Posterior cingulate gyrus (tissue), 11 donors: ENCODE data around the gene ABCC5.
"Not testable (repeated sequence)": the region's sequence is repeated elsewhere in the genome, so short reads cannot be mapped to it uniquely, and the experiment has no call there.

Experiments used
- DNase-seq, 10 donors: peaks; one replicate each; pipeline versions ENCODE4 v3.0.0 to v3.0.0-alpha.2; 2020 to 2021; ENCODE audit warnings: mixed read lengths in 3 of 10
- intact Hi-C: fragments of 100-400 bp; cut with DNase I; formaldehyde crosslinking; loops from one replicate; pipeline ENCODE4 v1.15.1; 2023

ABCC5 gene

DNA sequence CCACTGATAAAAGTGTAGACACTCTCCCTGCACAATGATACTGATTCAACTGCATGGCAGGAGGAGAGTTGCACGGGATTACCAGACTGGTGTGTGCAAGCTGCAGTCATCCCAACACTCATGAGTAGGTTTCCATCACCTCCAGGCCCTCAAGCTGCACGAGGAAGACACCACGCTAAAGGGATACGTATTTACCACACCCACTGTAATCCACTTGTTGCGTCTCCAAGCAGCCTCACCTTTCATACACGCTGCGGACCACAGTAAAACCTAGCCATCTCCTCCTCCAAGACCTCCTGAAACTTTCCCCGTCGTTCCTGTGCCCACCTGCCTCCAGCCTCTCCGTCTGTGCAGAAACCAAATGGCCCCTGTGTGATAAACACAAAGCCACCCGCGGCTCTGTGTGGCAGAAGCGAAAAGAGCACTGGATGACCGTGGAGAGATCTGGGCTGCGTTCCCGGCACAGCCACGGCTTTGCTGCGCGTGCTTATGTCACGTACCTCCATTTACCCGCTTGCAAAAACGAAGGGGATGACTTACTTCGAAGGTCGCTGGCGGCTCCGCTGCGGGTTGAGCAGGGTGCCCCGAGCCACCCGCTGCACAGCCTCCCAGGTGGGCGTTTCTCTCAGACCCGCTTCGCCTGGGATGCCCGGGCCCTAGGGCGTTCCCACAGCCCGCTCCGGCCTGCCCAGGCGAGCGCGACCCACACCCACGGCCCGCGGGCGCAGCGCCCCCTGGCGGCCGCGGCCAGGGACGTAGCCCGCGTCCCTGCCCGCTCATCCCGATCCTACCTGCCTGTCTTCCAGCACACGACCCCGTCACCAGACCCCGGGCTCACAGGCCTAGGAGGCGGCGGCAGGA, 643 bp downstream of the ABCC5 start:
- peak; percentile 27 to 94 (median 50) for DNase-seq
- intact Hi-C loops = loop anchor here (2.0 to 5.0 kb wide), 3 partner anchors 120 to 140 kb away; partner anchors contain the start of genes DVL3 and EIF2B5

DNA sequence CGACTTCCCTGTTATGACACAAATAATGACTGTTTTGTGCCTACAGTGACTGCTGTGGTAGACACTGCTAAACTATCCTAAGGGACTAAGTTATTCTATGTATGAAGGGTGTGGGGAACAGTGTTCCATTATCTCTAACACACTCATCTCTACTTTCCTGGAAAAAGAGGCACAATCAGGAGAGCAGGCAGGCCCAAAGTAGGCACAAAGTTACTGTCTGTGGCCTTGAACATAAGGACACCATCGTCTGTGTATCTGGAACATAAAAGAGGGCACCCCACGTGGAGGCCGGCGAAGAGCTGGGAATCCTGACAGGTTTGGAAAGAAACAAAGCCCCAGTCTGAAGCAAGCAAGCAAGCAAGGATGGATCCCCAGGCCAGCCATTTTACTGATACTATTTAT, 1.5 kb downstream of the ABCC5 start:
- intact Hi-C loops = loop anchor here (2.0 to 5.0 kb wide), 3 partner anchors 121 to 141 kb away; partner anchors contain the start of genes DVL3 and EIF2B5
- DNase-seq = no peak

DNA sequence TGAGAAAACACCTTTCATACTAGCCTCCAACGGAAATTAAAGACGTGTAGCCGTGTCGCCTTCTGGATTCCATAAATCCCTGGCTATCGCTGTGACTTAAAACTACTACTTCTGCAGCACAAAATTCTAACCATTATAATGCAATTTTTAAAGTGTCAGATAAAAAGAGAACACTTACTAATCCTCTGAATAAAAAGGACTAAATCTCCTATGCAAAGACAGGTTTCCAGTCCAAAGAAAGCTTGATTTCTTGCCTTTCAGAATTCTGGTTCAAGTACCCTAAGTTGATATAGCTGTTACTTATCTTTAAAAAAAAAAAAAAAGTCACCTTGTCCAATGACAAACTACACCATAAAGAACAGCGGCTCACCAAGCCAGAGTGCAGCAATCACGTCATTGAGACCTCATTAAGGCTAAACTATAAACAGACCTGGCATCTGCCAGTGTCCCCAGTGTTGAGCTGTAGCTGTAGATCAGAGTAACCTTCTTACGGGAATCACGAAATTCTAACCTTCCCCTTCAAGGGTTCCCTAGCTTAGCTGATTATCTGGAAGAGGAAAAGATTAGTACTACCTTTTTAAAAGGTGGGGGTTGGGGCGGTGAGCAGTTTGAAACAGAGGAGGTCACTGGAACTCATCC, 2.2 kb downstream of the ABCC5 start:
- no peak for DNase-seq
- intact Hi-C loops = loop anchor here (2.0 to 5.0 kb wide), 3 partner anchors 121 to 142 kb away; partner anchors contain the start of genes DVL3 and EIF2B5

DNA sequence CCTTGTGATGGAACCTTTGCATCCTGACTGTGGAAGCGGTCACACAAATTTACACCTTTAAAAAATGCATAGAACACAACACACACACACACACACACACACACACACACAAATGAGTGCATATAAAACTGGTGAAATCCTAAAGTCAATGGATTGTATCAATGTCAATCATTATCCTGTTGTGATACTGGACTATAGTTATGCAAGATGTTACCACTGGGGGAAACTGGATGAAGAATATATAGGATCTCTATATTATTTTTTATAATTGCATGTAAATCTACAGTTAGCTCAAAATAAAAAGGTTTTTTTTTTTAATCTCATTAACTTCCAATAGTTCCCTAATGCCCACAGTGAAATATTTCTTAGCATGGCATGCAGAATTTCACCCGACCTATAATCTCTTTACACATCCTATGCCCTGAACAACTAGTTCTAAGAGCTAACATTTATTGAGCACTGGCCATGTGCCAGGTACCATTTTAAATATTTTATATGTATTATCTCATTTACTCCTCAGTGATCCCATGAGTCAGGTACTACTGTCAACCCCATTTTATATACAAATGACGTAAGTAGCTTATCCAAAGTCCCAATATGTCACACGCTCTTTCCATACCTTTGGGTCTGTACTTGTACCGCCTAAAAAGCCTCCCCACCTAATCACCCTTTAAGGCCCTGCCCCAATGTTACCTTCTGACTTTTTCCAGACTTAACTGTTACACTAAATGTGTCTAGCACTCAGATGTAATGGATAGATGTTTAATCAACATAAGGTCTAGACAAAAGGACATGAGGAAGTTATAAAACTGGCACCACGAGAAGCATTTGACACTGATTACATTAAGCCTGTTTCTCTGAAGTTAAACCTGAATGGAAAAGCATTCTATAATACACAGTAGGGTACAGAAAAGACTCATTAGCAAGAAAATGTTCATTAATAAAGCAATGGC, 5.5 kb downstream of the ABCC5 start:
- DNase-seq = no peak
- intact Hi-C loops = no loop called here

DNA sequence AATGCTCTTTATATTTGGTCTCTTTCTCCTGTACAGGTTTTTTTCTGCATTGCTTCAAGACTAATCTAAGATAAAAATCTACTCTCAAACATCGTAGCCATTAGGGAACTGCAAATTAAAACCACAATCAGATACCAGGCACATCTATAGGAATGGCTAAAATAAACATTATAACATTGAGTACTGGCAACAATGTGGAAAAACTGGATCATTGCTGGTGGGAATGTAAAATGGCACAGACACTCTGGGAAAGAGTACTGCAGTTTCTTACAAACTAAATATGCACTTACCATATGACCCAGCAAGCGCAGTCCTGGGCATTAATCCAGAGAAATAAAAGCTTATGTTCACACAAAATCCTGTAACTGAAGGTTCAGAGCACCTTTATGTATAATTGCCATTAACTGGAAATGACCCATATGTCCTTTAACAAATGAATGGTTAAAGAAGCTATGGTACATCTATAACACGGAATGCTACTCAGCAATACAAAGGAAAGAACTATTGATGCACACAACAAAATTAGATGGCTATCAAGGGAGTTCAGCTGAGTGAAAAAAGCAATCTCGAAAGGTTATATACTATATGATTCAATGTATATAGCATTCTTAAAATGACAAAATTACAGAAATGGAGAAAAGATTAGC, 6.3 kb downstream of the ABCC5 start:
- intact Hi-C loops = no loop called here
- no peak for DNase-seq

DNA sequence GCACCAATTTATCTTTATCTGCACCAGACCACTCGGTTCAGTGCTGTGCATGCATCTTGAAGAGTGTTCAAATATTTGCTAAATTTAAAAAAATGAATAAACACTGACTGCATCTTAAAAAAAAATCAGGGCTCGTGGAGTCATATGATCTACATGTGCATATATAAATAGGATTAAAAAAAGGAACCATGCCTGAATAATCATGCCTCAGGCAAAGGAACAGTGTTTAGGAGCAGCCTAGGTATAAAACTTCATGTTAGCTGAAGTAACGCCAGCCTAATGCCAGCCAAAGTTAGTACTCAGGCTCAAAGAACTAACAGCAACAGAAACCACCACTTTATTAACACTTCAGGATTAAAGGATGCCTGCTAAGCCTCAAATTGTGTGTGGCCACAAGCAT, 9.5 kb downstream of the ABCC5 start:
- intact Hi-C loops = no loop called here

DNA sequence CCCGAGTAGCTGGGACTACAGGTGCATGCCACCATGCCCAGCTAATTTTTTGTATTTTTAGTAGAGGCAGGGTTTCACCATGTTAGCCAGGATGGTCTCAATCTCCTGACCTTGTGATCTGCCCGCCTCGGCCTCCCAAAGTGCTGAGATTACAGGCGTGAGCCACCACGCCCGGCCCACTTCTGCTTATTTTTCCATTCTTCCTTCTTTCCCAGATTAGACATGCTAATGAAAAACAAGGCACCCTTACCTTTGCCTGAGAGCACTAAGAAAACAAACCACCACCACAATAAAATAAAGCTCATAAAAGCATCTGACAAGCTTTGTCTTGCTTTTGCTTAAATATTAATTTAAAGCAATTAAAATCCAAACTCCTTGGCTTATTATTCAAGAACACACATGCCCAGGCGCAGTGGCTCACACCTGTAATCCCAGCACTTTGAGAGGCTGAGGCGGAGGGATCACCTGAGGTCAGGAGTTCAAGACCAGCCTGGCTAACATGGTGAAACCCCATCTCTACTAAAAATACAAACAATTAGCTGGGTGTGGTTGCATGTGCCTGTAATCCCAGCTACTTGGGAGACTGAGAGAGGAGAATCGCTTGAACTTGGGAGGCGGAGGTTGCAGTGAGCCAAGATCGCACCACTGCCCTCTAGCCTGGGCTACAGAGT, 10.4 kb downstream of the ABCC5 start:
- DNase-seq, intact Hi-C loops: not testable (repeated sequence)

More for the DNA sequence above, 9.5 kb downstream of the ABCC5 start:
- DNase-seq = no peak

DNA sequence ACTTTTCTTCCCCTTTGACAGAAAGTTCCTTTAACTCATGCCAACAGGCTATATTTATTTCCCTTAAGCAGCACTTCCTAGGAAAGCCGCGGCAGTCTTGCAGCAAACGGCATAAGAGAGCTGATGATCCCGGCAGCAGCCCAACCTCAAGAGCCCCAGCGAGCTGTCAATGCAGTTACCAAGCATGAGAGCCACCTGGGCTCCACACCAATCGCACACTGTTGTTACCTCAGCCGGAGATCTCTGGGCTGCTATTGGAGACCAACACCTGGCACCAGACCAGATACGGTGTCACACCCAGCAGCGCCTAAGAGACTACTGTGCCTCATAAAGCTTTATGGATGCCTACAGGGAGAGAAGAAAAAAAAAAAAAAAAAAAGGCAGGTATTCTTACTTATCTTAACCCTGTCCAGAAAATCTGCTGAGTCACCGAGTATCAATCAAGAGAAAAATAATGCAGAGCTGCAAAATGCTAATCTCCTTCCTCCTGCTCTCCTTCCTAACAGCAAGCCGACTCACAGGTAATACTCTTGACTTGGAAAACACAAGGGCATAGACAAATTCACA, 11.7 kb downstream of the ABCC5 start:
- intact Hi-C loops = no loop called here
- DNase-seq = peak in 7 of 10 donors; percentile 12 to 84 (median 36)

DNA sequence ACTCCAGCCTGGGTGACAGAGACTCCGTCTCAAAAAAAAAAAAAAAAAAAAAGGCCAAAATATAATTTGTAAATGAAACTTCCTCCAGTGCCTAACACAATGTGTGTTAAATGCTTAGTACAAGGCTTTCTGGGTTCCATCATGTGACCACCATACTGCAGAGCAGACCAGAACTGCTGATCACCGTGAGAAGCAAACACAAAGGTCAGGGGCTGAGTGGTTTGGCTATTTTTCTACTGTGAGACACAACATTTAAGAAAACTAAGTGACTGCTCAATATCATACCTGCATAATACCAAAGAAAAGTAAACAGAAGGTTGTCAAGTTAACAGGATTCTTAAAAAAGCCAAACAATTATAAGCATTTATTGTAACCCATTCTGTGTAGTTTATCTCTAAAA, 13.2 kb downstream of the ABCC5 start:
- DNase-seq = no peak

DNA sequence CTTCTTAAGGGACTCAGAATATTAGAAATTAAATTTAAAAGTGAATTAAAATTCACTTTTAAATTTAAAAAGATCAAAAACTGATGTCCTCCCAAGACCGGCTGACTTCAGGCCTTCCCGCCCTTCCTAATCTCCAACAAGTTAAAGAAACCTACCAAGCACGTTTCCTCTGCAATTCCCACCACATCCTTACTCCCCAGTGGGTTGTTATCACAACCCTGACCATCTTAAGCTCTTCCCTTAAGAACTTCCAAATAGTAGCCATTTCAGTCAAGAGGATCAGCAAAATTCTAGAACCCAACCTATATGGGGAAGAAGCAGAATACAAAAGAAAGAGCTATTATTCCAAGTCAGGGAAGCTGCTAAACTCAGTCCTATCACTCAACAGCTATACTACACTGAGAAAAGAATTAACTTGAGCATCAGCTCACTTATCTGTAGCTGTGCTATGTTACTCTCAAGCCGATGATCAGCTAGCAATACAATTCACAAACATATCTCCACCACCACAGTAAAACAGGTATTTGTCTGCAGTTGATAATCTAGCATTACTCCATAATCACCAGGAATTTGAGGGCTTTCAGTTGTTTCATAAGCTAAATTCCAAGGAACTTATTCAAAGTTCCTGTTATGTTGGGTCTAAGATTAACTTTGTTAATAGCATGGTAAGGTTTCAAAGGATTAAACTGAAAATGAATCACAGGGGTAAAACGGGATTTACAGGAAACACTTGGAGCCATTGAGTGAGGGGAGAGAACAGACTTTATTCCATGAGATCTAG, 14.3 kb downstream of the ABCC5 start:
- no peak for DNase-seq
- intact Hi-C loops = no loop called here

More for the DNA sequence above, 13.2 kb downstream of the ABCC5 start:
- intact Hi-C loops = no loop called here

DNA sequence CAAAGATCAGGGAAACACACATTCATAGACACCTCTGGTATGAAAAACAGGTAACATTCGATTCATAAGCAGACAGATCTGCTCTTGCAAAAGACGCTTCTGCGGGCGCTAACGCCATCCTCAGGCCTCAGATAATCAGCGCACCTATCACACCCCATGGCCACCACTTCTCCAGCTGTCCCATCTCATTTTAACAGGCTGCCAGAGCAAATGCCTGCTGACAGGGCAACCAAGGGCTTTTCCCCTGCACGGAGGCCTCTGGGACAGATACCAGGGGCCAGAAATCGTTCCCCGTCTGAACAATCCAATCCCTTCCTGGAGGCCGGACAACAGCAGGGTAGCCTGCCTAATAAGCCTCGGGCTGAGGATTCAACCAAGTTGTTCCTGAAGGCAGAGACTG, 15.2 kb downstream of the ABCC5 start:
- no peak for DNase-seq
- intact Hi-C loops = no loop called here

DNA sequence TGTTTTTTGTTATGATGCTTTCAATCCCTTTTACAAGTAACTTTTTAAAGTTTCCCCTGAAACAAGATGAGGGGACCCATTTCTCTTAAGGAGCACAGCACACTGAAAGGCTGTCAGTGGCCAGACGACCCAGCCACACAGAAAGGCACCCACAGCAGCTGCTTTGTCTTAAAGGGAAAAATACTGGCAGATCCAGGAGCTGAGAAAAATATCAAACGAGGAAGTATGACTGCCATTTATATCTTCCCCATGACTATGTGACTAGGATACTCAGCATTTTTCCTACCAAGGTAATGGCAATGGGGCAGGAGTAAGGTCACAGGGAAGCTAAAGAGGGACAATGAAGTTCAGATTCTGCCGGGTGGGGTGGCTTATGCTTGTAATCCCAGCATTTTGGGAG, 15.9 kb downstream of the ABCC5 start:
- intact Hi-C loops = no loop called here

DNA sequence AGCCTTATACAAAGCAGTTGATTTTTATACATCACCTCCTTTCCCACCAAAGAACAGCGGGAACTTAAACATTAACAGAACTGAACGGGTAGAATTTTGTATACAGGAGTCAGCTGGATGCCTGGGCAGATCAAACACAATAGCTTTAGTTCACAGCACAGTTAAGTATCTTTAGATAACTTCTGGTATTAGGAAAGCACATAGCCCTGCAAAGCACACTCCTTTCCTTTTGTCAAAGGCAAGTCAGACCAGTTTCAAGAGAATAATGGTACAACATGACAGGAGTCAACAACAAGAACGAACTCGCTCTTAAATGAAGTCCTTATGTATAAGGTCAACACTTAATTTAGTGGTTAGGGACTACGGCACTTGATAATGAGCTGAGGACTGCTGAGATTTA, 26.3 kb downstream of the ABCC5 start:
- intact Hi-C loops = no loop called here
- DNase-seq = no peak

More for the DNA sequence above, 15.9 kb downstream of the ABCC5 start:
- DNase-seq = no peak

DNA sequence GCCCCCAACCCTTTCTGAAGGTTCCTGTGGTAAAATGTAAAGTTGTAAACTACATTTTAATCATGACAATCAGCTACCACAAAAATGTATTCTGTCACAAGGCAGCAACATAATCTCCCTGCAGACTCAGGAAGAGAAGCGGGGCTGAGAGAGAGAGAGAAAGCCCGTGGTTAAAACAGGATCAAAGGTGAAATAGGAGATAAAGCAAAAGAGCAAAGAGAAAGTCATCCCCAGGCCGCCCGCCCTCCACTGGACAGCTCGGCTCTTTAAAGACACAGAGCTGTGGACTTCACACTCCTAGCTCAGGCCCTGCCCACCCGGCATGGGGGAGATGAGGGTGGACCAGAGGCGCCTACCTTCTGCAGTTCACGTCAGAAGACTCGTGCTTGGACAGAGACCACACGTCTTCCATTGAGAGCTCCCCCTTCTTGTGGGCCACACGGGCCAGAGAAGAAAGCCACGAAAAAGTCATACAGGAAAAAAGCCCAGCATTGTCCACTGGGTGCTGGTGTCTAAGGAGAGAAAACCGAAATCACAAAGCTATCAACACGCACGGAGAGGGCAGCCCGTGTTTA, 29.4 kb downstream of the ABCC5 start:
- intact Hi-C loops = no loop called here
- no peak for DNase-seq

DNA sequence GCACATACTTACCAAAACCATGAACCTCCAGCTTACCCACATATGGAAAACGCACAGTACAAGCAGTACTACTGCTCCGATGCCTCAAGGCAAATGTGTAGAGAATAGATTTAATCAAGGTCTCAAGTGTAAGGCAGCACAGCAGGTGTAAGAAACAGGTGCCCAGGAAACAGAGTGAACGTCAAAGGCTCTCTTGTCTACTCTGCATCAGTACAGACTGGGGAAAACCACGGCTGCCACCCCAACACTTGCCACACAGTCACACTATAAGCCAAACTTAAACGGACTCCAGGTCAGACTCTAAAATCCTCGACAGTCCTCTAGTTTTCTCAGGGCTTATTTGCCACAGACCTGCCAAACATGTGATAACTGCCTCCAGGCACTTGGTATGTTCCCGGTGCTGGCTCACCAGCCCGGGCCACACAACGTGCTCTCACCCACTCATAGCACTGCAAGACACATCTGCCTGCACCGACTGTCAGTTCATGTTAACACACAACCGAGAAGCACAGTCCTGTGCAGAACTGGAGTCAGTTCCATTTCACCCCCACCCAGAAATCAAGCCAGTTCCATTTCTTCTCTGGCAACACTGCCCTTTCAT, 30.6 kb downstream of the ABCC5 start:
- intact Hi-C loops = no loop called here
- DNase-seq = peak in 1 of 10 donors; percentile 32

DNA sequence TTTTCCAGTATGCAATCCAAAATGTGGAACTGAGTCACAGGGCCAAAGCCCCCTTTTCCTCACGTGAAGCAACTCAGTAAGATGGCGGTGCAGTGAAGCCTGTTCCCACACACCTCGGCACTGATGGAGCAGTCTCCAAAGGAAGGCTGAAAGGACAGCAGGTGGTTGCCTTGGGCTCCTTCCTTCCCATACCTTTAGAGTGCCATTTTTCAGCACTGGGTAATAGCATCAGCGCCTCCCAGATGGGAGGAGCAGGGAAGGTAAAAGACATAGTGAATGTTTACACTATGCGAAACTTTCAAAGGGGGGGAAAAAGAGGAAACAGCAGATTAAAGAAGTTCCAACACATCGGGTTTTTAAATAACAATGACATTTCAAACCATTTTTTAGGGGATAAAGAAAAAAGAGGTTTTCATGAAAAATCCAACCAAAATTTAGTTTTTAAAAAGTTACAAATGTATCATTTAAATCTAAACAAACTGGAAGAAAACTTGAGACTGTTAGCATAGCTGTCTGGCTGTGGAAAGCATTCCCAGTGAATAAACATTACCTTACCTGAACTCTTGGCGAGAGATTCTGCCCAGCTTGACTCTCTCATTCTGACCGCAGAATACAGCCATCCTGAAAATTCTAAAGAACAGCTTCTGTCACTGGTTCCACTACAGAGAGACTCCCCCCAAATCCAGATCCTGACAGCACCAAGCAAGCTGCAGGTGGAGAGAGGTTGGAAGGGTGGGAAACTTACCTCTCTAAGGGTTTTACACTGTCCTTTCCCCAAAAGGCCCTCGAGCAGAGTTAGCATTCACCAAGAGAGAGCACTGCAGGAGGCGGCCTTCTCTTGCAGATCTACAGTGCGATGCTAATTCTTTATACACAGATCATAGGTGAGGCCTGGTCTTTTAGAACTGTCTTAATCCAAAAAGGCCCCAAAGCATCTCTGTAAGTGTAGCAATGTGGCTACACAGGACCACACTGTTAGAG, 32.6 kb downstream of the ABCC5 start:
- intact Hi-C loops = no loop called here
- DNase-seq = no peak
